T-cell (primary cell): ENCODE data around the gene GALNT3. TPM values are rescaled to one million over a fixed set of nuclear protein-coding genes. Genes with fewer than 3 reads are reported as not detected.

Source experiments
- ATAC-seq, 4 experiments: fragments of 200-7000 bp in 3 of 4; fragments of 150-1000 bp in 1 of 4; cut with Tn5 transposase; replicated peaks in 1 of 4; 1 replicate in 3 of 4; 2 replicates in 1 of 4; pipeline ENCODE4 v1.10.0; 2021; ENCODE audit warnings: moderate library complexity in 3 of 4, mild to moderate bottlenecking in 2 of 4, moderate number of reproducible peaks in 1 of 4
- CTCF ChIA-PET, 2 donors: fragments of 300-600 bp; sonication (Branson Sonifier 250); formaldehyde crosslinking; loops; one replicate each; lab custom pipeline; 2022; ENCODE audit warnings: antibody characterized with exemption in 2 of 2; lab: Charles Lee
- POLR2A ChIA-PET, 2 donors: fragments of 300-600 bp; sonication (Branson Sonifier 250); formaldehyde crosslinking; loops; one replicate each; lab custom pipeline; 2022; ENCODE audit warnings: antibody characterized with exemption in 2 of 2; lab: Charles Lee
- DNase-seq, 35 experiments: peaks; one replicate each; pipeline versions ENCODE4 v3.0.0 to v3.0.0-alpha.2; 2013 to 2023
- H3K27ac ChIP-seq: one replicate; pipeline ENCODE4 v1.5.1; 2013; ENCODE audit warnings: low read length
- H3K27me3 ChIP-seq, 2 experiments: replicated peaks in 1 of 2; 1 replicate in 1 of 2; 2 replicates in 1 of 2; pipeline versions ENCODE4 v1.6.1 to v1.7.0; 2013; ENCODE audit warnings: low read length in 1 of 2, mixed read lengths in 1 of 2; ENCODE audit not compliant: control insufficient read depth in 2 of 2, insufficient read depth in 2 of 2; ENCODE audit errors: extremely low read depth in 1 of 2
- H3K36me3 ChIP-seq, 2 donors: 1 replicate in 1 of 2; 2 replicates in 1 of 2; pipeline versions ENCODE4 v1.6.1 to v1.7.0; 2013; ENCODE audit warnings: low read length in 1 of 2; ENCODE audit not compliant: control insufficient read depth in 2 of 2, insufficient read depth in 1 of 2; ENCODE audit errors: extremely low read depth in 1 of 2
- H3K4me1 ChIP-seq, 2 experiments: 1 replicate in 1 of 2; 2 replicates in 1 of 2; pipeline versions ENCODE4 v1.6.1 to v1.7.0; 2013; ENCODE audit warnings: low read length in 2 of 2, mixed read lengths in 1 of 2; ENCODE audit not compliant: insufficient read depth in 2 of 2, control insufficient read depth in 1 of 2; ENCODE audit errors: extremely low read depth in 1 of 2
- H3K4me3 ChIP-seq, 2 donors: 1 replicate in 1 of 2; 2 replicates in 1 of 2; pipeline versions ENCODE4 v1.5.1 to v1.7.0; 2013; ENCODE audit warnings: mild to moderate bottlenecking in 2 of 2, low read length in 1 of 2, moderate library complexity in 1 of 2; ENCODE audit not compliant: control insufficient read depth in 1 of 2; ENCODE audit errors: extremely low read depth in 1 of 2
- H3K9me3 ChIP-seq: 2 replicates; pipeline ENCODE4 v1.7.0; 2013
- H3K27ac Mint-ChIP-seq, 2 donors: one replicate each; pipeline ENCODE4 v1.8.0; 2020 to 2021; ENCODE audit warnings: mild to moderate bottlenecking in 2 of 2, mixed read lengths in 2 of 2
- H3K27me3 Mint-ChIP-seq, 2 donors: one replicate each; pipeline ENCODE4 v1.8.0; 2021 to 2022; ENCODE audit warnings: mixed read lengths in 2 of 2
- H3K36me3 Mint-ChIP-seq: one replicate; pipeline ENCODE4 v1.8.0; 2021; ENCODE audit warnings: mixed read lengths
- H3K4me1 Mint-ChIP-seq, 3 donors: one replicate each; pipeline ENCODE4 v1.8.0; 2020 to 2022; ENCODE audit warnings: mixed read lengths in 3 of 3, mild to moderate bottlenecking in 1 of 3
- H3K4me3 Mint-ChIP-seq, 3 donors: one replicate each; pipeline ENCODE4 v1.8.0; 2020 to 2022; ENCODE audit warnings: mild to moderate bottlenecking in 3 of 3, mixed read lengths in 3 of 3, moderate library complexity in 3 of 3
- H3K9me3 Mint-ChIP-seq, 3 donors: one replicate each; pipeline ENCODE4 v1.8.0; 2020 to 2022; ENCODE audit warnings: mixed read lengths in 3 of 3
- WGBS: methylation state at CpG from one replicate; pipeline ENCODE4 v1.1.5; 2013; ENCODE audit warnings: missing lambda C conversion rate; ENCODE audit not compliant: insufficient coverage; 5-methylcytosine and 5-hydroxymethylcytosine counted together
- total RNA-seq, 35 experiments: library from RNA in 6 of 35; stranded (reverse) in 6 of 35; fragments of 120-200 nt in 1 of 35; gene quantifications; one replicate each; pipeline versions ENCODE4 v1.2.1 to v1.2.4 and lab custom pipeline; 2013 to 2026

GALNT3 gene
- total RNA-seq, 5 donors from 2014 or later (not counting 1 experiment from before 2014, with no cell fraction given): 2.8 to 9.7 (median 5.5) TPM

DNA sequence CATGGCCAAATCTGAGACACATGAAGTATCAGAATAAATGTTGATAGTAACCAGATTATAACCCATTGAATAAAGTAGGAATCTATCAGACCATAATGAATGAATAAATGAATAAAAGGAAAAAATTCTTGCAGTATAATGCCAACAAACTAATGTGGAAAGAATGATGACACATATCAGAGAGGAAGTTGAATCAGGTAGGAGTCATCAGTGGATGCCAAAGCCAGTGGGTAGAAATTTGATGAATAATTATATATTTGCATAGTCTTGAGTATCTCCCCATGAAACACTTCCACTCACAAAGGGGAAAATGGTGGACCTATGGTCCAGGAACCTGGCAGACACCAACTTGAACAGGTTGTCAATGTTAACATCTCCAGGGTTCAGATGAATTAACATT is 68.6 kb downstream of the GALNT3 start:
- POLR2A ChIA-PET: no interaction called here
- Histone ChIP-seq H3K4me1 (no peaks in the 10 kb centered on the region), H3K9me3 (no peaks in the 10 kb centered on the region), H3K27me3 (peaks cover 0 to 2% of the 10 kb centered on the region in 2 experiments), H3K27ac (no peak overlapping the region), H3K36me3 (no peaks in the 10 kb centered on the region), H3K4me3 (no peak overlapping the region)
- H3K9me3 Mint-ChIP-seq: no peaks in the 10 kb centered on the region
- DNase-seq: no peak
- no peaks in the 10 kb centered on the region for H3K4me1 Mint-ChIP-seq
- ATAC-seq: no peak
- peaks cover 6 to 12% of the 10 kb centered on the region in 2 donors for H3K27me3 Mint-ChIP-seq
- H3K27ac Mint-ChIP-seq: no peak overlapping the region
- CTCF ChIA-PET: no interaction called here
- no peaks in the 10 kb centered on the region for H3K36me3 Mint-ChIP-seq
- H3K4me3 Mint-ChIP-seq: no peak overlapping the region

DNA sequence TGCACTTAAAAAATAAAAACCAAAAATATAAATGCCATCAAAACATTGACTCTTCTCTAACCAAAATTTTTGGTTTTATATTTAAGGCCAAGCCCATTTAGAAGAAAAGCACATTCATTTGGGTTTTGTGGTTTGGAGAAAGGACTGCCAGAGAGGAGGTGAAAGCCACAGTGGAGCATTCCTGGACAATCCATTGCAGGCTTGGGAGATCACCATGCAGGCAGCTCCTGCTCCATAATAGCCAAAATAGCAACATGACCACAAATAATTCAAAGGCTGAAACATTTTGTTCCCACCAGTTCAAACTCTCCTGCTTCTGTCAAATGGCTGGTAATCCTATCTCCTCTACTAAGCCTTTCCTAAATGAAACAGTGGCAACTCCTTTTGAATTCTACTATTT is 73.5 kb downstream of the GALNT3 start:
- DNase-seq: no peak
- no peaks in the 10 kb centered on the region for H3K4me1 Mint-ChIP-seq
- no peaks in the 10 kb centered on the region for H3K36me3 Mint-ChIP-seq

DNA sequence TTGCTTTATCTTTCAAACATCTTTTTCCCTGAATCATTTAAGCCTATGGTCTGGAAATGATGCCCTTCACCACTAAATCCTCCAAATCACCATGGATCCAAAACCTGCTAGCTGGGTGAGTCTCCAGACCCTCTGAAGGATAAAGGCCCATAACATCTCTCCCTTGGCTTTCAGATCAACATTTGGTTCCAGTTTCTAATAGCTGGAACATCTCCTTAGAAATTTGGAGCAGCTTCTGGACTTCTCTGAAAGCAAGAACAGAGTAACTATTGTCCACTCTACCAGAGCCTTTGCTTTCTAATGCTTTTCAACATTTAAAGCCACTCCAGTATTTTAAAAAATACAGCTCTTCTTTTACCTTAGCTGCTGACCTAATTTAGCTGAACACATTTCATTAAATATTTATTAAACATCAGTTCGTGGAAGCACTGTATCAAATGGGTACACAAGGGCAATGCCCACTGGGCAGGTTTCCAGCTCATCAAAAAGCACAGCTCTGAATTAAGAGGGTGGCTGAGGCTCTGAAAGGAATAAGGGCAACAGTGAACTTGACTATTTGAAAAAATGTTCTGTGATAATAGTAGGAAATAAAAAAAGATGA is 75.3 kb downstream of the GALNT3 start:
- Histone ChIP-seq H3K27ac (no peak overlapping the region), H3K27me3 (peaks cover 0 to 2% of the 10 kb centered on the region in 2 experiments), H3K4me3 (no peak overlapping the region), H3K9me3 (no peaks in the 10 kb centered on the region), H3K4me1 (no peaks in the 10 kb centered on the region), H3K36me3 (no peaks in the 10 kb centered on the region)
- no peak for DNase-seq
- CTCF ChIA-PET: no interaction called here
- no CpG with 5 or more reads among the region's 1 CpG for WGBS
- H3K9me3 Mint-ChIP-seq: no peaks in the 10 kb centered on the region
- no peaks in the 10 kb centered on the region for H3K4me1 Mint-ChIP-seq
- no peak overlapping the region for H3K27ac Mint-ChIP-seq
- POLR2A ChIA-PET: no interaction called here
- no peak for ATAC-seq
- H3K36me3 Mint-ChIP-seq: no peaks in the 10 kb centered on the region
- H3K4me3 Mint-ChIP-seq: no peak overlapping the region
- H3K27me3 Mint-ChIP-seq: peaks cover 10 to 11% of the 10 kb centered on the region in 2 donors

More for the DNA sequence above, 73.5 kb downstream of the GALNT3 start:
- Histone ChIP-seq H3K4me1 (no peaks in the 10 kb centered on the region), H3K4me3 (no peak overlapping the region), H3K27ac (no peak overlapping the region), H3K36me3 (no peaks in the 10 kb centered on the region), H3K9me3 (no peaks in the 10 kb centered on the region), H3K27me3 (peaks cover 0 to 2% of the 10 kb centered on the region in 2 experiments)
- Mint-ChIP-seq H3K9me3 (no peaks in the 10 kb centered on the region), H3K4me3 (no peak overlapping the region), H3K27me3 (peaks cover 13 to 16% of the 10 kb centered on the region in 2 donors), H3K27ac (no peak overlapping the region)
- ChIA-PET CTCF (no interaction called here), POLR2A (no interaction called here)
- no peak for ATAC-seq

DNA sequence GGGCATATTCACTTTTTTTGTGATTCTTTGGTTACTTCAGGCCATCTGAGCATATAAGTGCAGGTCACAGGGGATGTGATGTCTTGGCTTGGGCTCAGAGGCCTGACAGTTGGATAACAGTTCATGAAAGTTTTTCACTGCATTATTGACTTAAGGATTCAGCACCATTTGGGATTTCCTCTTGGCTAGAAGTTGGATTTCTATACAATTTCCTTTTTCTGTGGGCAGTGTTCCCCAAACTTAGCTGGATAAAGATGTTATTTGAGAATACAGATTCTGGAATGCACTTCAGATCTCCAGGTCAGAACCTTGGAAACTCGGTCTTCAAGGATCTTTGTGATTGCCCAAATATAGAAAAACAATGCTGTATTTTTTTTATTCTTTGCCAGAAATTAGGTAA is 78.0 kb downstream of the GALNT3 start:
- WGBS: no CpG with 5 or more reads among the region's 1 CpG
- Mint-ChIP-seq H3K4me3 (no peak overlapping the region), H3K4me1 (no peaks in the 10 kb centered on the region), H3K9me3 (no peaks in the 10 kb centered on the region), H3K36me3 (no peaks in the 10 kb centered on the region), H3K27me3 (peaks cover 4 to 7% of the 10 kb centered on the region in 2 donors), H3K27ac (no peak overlapping the region)
- no peak overlapping the region for H3K27ac ChIP-seq
- H3K9me3 ChIP-seq: no peaks in the 10 kb centered on the region
- no peaks in the 10 kb centered on the region for H3K4me1 ChIP-seq
- POLR2A ChIA-PET: no interaction called here
- no peak for ATAC-seq
- H3K4me3 ChIP-seq: no peak overlapping the region
- no peak for DNase-seq
- no peaks in the 10 kb centered on the region for H3K27me3 ChIP-seq
- H3K36me3 ChIP-seq: no peaks in the 10 kb centered on the region
- CTCF ChIA-PET: no interaction called here

DNA sequence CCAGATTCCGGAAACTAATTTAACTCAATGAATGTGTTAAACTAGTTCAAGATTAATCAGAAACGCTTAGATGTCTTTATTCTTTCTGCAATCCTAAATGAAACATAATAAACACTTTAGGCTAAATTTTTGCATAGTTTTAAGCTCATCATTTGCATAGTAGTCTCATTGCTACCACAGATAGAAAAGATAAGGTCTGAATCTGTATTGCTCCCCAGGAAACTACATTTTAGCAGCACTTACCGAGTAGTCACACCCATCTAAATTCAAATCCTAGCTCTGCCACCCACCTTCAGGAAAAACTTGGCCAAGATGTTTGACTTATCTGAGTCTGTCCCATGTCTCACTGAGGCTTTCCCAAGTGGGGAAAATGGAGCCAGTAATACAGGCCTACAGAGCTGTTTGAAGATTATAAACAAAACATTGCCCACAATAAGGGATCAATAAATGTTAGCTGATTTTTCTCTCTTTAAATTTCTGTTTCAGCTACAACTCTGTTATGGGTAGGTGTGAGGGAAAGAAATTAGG is 87.0 kb downstream of the GALNT3 start:
- no peak for ATAC-seq
- Mint-ChIP-seq H3K27me3 (peaks cover 0 to 11% of the 10 kb centered on the region in 2 donors), H3K4me1 (no peaks in the 10 kb centered on the region), H3K4me3 (no peak overlapping the region), H3K27ac (no peak overlapping the region), H3K36me3 (no peaks in the 10 kb centered on the region), H3K9me3 (peaks cover 0 to 6% (median 5%) of the 10 kb centered on the region in 3 donors)
- no peaks in the 10 kb centered on the region for H3K4me1 ChIP-seq
- no CpG with 5 or more reads among the region's 3 CpGs for WGBS
- no peak overlapping the region for H3K27ac ChIP-seq
- no peaks in the 10 kb centered on the region for H3K27me3 ChIP-seq
- H3K4me3 ChIP-seq: no peak overlapping the region
- no peak for DNase-seq
- CTCF ChIA-PET: no interaction called here
- H3K36me3 ChIP-seq: no peaks in the 10 kb centered on the region
- POLR2A ChIA-PET: interaction anchor here in 1 of 2 donors (0.7 kb wide), 1 partner anchor 37 kb away, joined by 3 read pairs; no protein-coding TSS in a partner anchor
- H3K9me3 ChIP-seq: no peaks in the 10 kb centered on the region

DNA sequence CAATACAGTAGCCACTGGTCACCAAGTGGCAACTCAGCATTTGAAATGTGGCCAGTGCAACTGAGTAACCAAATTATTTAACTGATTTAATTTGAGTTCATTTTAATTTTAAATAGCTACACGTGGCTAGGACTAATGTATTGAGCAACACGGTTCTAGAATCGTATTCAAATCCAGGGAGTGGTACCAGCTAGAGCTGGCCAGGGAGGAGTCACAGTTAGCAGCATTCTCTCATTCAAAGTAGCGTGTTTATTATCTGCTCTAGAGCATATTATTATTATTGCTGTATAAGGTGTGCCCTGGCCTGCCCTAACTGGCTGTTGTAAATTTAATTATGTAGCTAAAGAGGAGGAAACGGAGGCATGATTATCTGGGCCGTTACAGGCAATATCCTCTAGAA is 92.9 kb downstream of the GALNT3 start:
- H3K4me3 ChIP-seq: no peak overlapping the region
- no peak for ATAC-seq
- CTCF ChIA-PET: no interaction called here
- H3K36me3 ChIP-seq: no peaks in the 10 kb centered on the region
- H3K9me3 Mint-ChIP-seq: no peaks in the 10 kb centered on the region
- no peak overlapping the region for H3K27ac ChIP-seq
- peaks cover 4 to 8% of the 10 kb centered on the region in 2 donors for H3K27me3 Mint-ChIP-seq
- H3K27ac Mint-ChIP-seq: no peak overlapping the region
- H3K4me1 ChIP-seq: no peaks in the 10 kb centered on the region
- POLR2A ChIA-PET: no interaction called here
- no peaks in the 10 kb centered on the region for H3K36me3 Mint-ChIP-seq
- H3K4me1 Mint-ChIP-seq: no peaks in the 10 kb centered on the region
- H3K9me3 ChIP-seq: no peaks in the 10 kb centered on the region
- H3K27me3 ChIP-seq: no peaks in the 10 kb centered on the region
- H3K4me3 Mint-ChIP-seq: no peak overlapping the region
- DNase-seq: no peak
- WGBS: 92% methylated on average over 2 of the region's 6 CpGs
